RWPE1 (cell line): ENCODE data around the gene CDKN1A.
"Not testable (repeated sequence)": the region's sequence is repeated elsewhere in the genome, so short reads cannot be mapped to it uniquely, and the experiment has no call there.

Experiments
- CTCF ChIA-PET: fragments of 350-600 bp; sonication (Branson Sonifier 250); formaldehyde crosslinking; extraction: SDS; loops from one replicate; lab custom pipeline; 2021; lab: Yijun Ruan, JAX
- POLR2A ChIA-PET: fragments of 400-600 bp; formaldehyde crosslinking; extraction: SDS; loops from one replicate; lab custom pipeline; 2020; ENCODE audit warnings: antibody characterized with exemption; ENCODE audit not compliant: low non-redundant PET; lab: Yijun Ruan, JAX
- DNase-seq: peaks from one replicate; pipeline ENCODE4 v3.0.0; 2012; ENCODE audit warnings: low spot score
- H3K27ac ChIP-seq: fragments of 450-650 bp; 2 replicates; pipeline ENCODE4 v1.5.1; 2017
- TF ChIP-seq, protein P1 (sequence below): fragments of 450-650 bp; conservative IDR thresholded peaks from 2 replicates; pipeline ENCODE4 v1.5.1; 2017; ENCODE audit warnings: low read depth, mild to moderate bottlenecking

Gene CDKN1A

DNA sequence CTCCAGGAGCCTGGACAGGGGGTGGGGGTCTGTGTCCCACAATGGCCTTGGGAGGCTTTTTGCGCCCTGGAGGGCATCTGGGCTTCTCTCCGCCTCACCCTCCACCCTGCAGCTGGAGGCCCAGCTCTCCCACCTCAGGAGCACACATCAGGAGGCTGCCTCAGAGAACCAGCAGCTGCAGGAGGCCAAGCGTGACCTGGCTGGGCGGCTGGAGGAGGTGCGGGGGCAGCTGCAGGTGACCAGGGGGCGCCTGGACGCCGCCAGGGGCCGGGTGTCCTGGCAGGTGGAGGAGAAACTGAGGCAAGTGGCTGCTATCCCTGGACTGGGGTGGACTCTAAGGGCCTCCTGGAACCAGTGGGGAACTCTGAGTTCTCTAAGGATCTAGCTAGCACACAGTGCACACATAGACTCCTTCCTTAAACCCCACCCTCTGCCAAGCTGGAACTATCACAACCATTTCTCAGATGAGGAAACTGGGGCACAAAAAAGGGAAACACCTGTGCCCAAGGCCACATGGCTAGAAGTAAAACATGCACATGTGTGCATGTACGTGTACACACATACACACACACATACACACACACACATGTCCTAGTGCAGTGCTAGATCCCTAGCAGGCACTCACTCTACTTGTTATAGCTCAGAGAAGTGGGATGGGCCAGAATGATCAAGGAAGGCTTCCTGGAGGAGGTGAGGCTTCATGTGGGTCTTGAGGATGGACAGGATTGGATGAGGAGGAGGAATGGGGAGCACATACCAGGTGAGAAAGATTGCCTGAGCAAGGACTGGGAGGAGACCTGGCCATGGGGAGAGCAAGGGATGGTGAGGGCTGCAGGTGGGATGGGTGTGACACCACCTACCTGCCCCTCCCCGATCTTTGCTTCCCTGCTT lies 42.0 kb downstream of the CDKN1A start:
- ChIA-PET CTCF (interaction anchor here (0.6 to 2.6 kb wide), 4 partner anchors 12 to 105 kb away, joined by 3 to 8 read pairs (median 4); no protein-coding TSS in a partner anchor), POLR2A (no interaction called here)
- no peak overlapping the region for H3K27ac ChIP-seq
- TF ChIP-seq, protein P1, sequence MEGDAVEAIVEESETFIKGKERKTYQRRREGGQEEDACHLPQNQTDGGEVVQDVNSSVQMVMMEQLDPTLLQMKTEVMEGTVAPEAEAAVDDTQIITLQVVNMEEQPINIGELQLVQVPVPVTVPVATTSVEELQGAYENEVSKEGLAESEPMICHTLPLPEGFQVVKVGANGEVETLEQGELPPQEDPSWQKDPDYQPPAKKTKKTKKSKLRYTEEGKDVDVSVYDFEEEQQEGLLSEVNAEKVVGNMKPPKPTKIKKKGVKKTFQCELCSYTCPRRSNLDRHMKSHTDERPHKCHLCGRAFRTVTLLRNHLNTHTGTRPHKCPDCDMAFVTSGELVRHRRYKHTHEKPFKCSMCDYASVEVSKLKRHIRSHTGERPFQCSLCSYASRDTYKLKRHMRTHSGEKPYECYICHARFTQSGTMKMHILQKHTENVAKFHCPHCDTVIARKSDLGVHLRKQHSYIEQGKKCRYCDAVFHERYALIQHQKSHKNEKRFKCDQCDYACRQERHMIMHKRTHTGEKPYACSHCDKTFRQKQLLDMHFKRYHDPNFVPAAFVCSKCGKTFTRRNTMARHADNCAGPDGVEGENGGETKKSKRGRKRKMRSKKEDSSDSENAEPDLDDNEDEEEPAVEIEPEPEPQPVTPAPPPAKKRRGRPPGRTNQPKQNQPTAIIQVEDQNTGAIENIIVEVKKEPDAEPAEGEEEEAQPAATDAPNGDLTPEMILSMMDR, result no peak
- DNase-seq, result no peak

DNA sequence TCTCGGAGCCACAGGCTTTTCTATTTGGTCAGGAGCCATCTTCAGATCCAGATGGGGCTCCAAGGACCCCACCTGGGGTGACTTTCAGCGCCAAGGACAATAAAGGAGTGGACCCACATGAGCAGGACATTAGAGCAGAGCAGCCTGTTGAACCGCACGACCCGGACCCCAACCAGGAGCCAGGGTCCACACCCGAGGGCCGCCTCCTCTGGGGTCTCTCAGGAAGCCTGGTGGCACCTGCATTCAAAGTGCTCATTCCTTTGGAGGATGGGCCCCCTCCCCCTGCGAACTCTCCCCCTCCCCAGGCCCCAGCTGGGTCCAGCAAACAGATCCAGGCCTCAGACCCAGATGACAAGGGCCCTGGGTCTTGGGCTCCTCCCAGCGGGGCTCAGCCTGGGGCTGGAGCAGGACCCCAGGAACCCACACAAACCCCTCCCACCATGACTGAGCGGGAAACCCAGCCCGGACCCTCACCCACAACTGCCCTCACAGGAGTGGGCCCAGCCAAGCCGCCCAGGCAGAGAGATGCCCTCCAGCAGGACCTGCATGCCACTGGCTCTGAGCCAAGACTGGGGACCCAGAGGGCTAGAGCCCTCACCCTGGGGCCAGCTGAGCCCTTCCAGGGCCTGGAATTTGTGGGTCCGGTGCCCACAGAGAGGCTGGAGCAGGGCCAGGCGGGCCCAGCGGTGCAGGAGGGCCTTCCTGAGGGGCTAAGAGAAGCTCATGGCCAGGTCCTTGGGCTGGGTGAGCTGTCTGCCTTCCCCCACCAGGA lies 43.0 kb downstream of the CDKN1A start:
- TF ChIP-seq, protein P1, result no peak
- ChIA-PET POLR2A (no interaction called here), CTCF (interaction anchor here (1.0 kb wide), 1 partner anchor 99 kb away, joined by 3 read pairs; no protein-coding TSS in a partner anchor)
- DNase-seq, result no peak
- peak overlapping the region; percentile 56 for H3K27ac ChIP-seq

DNA sequence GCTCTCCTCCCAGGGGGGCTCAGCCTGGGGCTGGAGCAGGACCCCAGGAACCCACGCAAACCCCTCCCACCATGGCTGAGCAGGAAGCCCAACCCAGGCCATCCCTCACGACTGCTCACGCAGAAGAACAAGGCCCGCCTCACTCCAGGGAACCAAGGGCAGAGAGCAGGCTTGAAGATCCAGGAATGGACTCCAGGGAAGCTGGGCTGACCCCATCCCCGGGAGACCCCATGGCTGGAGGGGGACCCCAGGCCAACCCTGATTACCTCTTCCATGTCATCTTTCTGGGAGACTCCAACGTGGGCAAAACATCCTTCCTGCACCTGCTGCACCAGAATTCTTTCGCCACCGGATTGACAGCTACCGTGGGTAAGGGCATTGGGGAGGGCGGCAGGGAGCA lies 43.9 kb downstream of the CDKN1A start:
- TF ChIP-seq, protein P1, result no peak
- CTCF ChIA-PET, result interaction anchor here (1.4 kb wide), 1 partner anchor 37 kb away, joined by 5 read pairs; no protein-coding TSS in a partner anchor
- POLR2A ChIA-PET, result no interaction called here
- peak overlapping the region; percentile 56 for H3K27ac ChIP-seq
- DNase-seq, result no peak

DNA sequence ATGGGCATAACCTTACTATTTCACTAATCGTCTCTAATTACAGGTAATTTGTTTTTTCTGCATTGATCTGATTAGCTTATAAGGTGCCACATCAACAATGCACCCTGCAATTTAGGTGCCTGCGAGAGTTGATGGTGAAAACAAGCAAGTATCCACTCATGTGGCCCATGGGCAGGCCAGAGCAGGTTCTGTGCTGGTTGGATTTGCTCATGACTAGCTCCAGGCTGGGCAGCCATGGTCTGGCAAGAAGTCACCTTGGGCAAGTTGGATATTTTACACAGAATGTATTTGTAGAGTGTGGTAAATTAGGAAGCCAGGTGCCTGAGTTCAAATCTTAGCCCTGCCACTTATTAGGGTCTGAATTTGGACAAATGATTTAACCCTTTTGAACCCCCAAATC lies 44.4 kb downstream of the CDKN1A start:
- ChIA-PET POLR2A (no interaction called here), CTCF (interaction anchor here (0.5 to 1.5 kb wide), 4 partner anchors 30 to 382 kb away, joined by 3 to 5 read pairs (median 4); no protein-coding TSS in a partner anchor)
- TF ChIP-seq, protein P1, result no peak
- peak overlapping the region; percentile 56 for H3K27ac ChIP-seq
- DNase-seq, result no peak

DNA sequence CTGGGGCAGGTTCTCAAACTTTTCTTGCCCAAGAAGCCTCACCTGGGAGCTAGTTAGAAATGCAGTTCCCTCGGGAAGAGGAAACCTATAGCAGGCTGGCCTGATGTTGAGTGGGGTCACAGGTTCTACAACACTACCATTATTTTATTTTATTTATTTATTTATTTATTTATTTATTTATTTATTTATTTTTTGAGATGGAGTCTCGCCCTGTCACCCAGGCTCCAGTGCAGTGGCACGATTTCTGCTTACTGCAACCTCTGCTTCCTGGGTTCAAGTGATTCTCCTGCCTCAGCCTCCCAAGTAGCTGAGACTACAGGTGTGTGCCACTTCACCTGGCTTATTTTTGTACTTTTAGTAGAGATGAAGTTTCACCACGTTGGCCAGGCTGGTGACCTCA lies 45.5 kb downstream of the CDKN1A start:
- H3K27ac ChIP-seq, result 0 out of 2 replicates have a peak overlapping the region, but pooled peaks have one; percentile 2
- ChIA-PET POLR2A (interaction anchor here (0.5 kb wide), 1 partner anchor 118 kb away, joined by 4 read pairs; no protein-coding TSS in a partner anchor), CTCF (interaction anchor here (0.6 to 1.8 kb wide), 10 partner anchors 22 to 109 kb away, joined by 3 to 10 read pairs (median 4); no protein-coding TSS in a partner anchor)
- not testable (repeated sequence) for DNase-seq

DNA sequence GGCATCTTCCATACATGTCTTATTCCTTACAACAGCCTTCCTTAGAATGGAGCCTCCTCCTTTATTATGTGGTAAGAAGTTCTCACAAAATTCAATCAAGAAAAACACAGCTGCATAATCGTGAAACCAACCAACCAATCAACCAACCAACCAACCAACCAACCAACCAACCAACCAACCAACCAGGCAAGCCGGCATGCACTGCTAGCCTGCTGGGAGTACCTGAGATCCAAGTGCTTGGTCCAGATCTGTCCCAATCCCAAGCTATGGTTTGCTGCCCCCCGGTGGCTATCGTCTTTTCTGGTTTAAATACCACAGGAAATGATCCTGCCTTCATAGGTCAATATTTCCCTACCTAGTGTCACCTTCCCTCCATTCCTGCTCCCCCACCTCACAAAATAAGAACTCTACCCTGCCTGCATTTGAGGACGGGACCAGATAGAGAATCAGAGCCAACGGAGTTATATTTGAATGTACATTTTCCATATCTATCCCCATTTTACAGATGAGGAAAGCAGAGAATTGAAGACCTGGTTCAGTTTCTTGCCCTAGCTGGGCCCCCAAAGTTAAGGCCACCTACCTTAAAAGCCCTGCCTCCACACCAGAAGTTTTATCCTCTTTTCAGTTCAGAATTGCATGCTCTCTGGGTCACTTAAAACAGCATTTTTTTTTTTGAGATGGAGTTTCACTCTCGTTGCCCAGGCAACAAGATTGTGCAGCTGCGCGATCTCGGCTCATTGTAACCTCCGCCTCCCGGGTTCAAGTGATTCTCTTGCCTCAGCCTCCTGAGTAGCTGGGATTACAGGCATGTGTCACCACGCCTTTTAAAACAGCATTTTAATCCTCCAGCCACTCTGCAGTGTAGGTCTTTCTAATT lies 46.2 kb downstream of the CDKN1A start:
- DNase-seq, result peak; percentile 84
- ChIA-PET POLR2A (interaction anchor here (0.5 kb wide), 1 partner anchor 119 kb away, joined by 4 read pairs; no protein-coding TSS in a partner anchor), CTCF (interaction anchor here (0.6 to 1.8 kb wide), 10 partner anchors 21 to 110 kb away, joined by 3 to 10 read pairs (median 4); no protein-coding TSS in a partner anchor)
- H3K27ac ChIP-seq, result 0 out of 2 replicates have a peak overlapping the region, but pooled peaks have one; percentile 2
- TF ChIP-seq, protein P1, result peak; percentile 79
